PC-3 (cell line): Measurements from ENCODE around the gene ANGPTL8.

ENCODE experiments used
- CTCF ChIP-seq: fragments of 300-600 bp; sonication (generic); conservative IDR thresholded peaks from 2 replicates; pipeline ENCODE4 v1.5.1; 2017; ENCODE audit warnings: antibody characterized with exemption, low read depth, mild to moderate bottlenecking, low read length
- EZH2 ChIP-seq: fragments of 300-600 bp; sonication (generic); IDR thresholded peaks from one replicate; pipeline ENCODE4 v1.6.1; 2017; ENCODE audit warnings: antibody characterized with exemption, mild to moderate bottlenecking, low read length; ENCODE audit not compliant: unreplicated experiment

- TF ChIP-seq CTCF (no peak), EZH2 (no peak)
Measured at GRCh38 chr19:11251650-11252314, 12.4 kb downstream of the ANGPTL8 start.
